B cell (primary cell): Measurements from ENCODE around the gene MANBA. TPM values are rescaled to one million over a fixed set of nuclear protein-coding genes. Genes with fewer than 3 reads are reported as not detected.
A peak's percentile ranks its signal among the peaks of the same experiment; 100 is the strongest.

Source experiments
- ATAC-seq: fragments of 200-7000 bp; cut with Tn5 transposase; one replicate; pipeline ENCODE4 v1.10.0; 2021; ENCODE audit warnings: low read depth, mild to moderate bottlenecking, moderate number of reproducible peaks, moderate library complexity
- CTCF ChIA-PET: fragments of 350-600 bp; sonication (Branson Sonifier 250); formaldehyde crosslinking; loops from one replicate; lab custom pipeline; 2021; ENCODE audit warnings: antibody characterized with exemption, inconsistent platforms; lab: Charles Lee
- POLR2A ChIA-PET: fragments of 350-600 bp; sonication (Branson Sonifier 250); formaldehyde crosslinking; loops from one replicate; lab custom pipeline; 2021; ENCODE audit warnings: antibody characterized with exemption; lab: Charles Lee
- DNase-seq: peaks from one replicate; pipeline ENCODE4 v3.0.0; 2013
- H2AFZ ChIP-seq: 2 replicates; pipeline ENCODE4 v1.6.1; 2012; ENCODE audit warnings: mild to moderate bottlenecking, low read depth, low read length; ENCODE audit not compliant: insufficient read depth, poor library complexity, severe bottlenecking
- H3K27ac ChIP-seq, 2 donors: 1 replicate in 1 of 2; 2 replicates in 1 of 2; pipeline ENCODE4 v1.5.1; 2012 to 2013; ENCODE audit warnings: low read length in 2 of 2, mild to moderate bottlenecking in 2 of 2, moderate library complexity in 1 of 2
- H3K27me3 ChIP-seq, 4 experiments: fragments of 200-600 bp in 1 of 4; sonication (generic) in 1 of 4; replicated peaks in 1 of 4; 1 replicate in 2 of 4; 2 replicates in 2 of 4; pipeline versions ENCODE4 v1.6.1 to v1.7.0; 2013 to 2016; ENCODE audit warnings: low read length in 3 of 4, mild to moderate bottlenecking in 2 of 4, mixed read lengths in 1 of 4, moderate library complexity in 1 of 4; ENCODE audit not compliant: insufficient read depth in 4 of 4, control insufficient read depth in 3 of 4; ENCODE audit errors: control extremely low read depth in 1 of 4
- H3K36me3 ChIP-seq, 2 experiments: replicated peaks in 1 of 2; 1 replicate in 1 of 2; 2 replicates in 1 of 2; pipeline versions ENCODE4 v1.6.1 to v1.7.1; 2013; ENCODE audit warnings: low read length in 1 of 2; ENCODE audit not compliant: insufficient read depth in 2 of 2, control insufficient read depth in 1 of 2; ENCODE audit errors: control extremely low read depth in 1 of 2, extremely low read depth in 1 of 2
- H3K4me1 ChIP-seq, 2 donors: fragments of 200-600 bp in 1 of 2; sonication (generic) in 1 of 2; 1 replicate in 1 of 2; 2 replicates in 1 of 2; pipeline versions ENCODE4 v1.5.1 to v1.6.1; 2013 to 2017; ENCODE audit warnings: low read length in 2 of 2; ENCODE audit not compliant: control insufficient read depth in 2 of 2, insufficient read depth in 2 of 2
- H3K4me2 ChIP-seq: replicated peaks from 2 replicates; pipeline ENCODE3; 2012; ENCODE audit warnings: mild to moderate bottlenecking, low read depth, low read length; ENCODE audit not compliant: poor library complexity, severe bottlenecking
- H3K4me3 ChIP-seq, 5 experiments: fragments of 200-600 bp in 1 of 5; sonication (generic) in 1 of 5; 1 replicate in 3 of 5; 2 replicates in 2 of 5; pipeline versions ENCODE4 v1.5.1 to v1.7.0; 2011 to 2016; ENCODE audit warnings: low read length in 4 of 5, mild to moderate bottlenecking in 4 of 5, low read depth in 2 of 5, control low read depth in 1 of 5, moderate library complexity in 1 of 5; ENCODE audit not compliant: insufficient read depth in 1 of 5; ENCODE audit errors: control extremely low read depth in 1 of 5, extremely low read depth in 1 of 5
- H3K79me2 ChIP-seq: fragments of 200-600 bp; sonication (generic); one replicate; pipeline ENCODE4 v1.6.0; 2016; ENCODE audit warnings: low read length; ENCODE audit not compliant: control insufficient read depth, insufficient read depth
- H3K9ac ChIP-seq: fragments of 200-600 bp; sonication (generic); 2 replicates; pipeline ENCODE4 v1.6.1; 2017; ENCODE audit warnings: mild to moderate bottlenecking, low read length, moderate library complexity
- H3K9me3 ChIP-seq, 3 donors: one replicate each; pipeline versions ENCODE4 v1.6.1 to v1.7.1; 2013; ENCODE audit warnings: low read length in 2 of 3; ENCODE audit not compliant: control insufficient read depth in 2 of 3, insufficient read depth in 1 of 3; ENCODE audit errors: control extremely low read depth in 1 of 3
- H4K20me1 ChIP-seq: 2 replicates; pipeline ENCODE4 v1.6.0; 2012; ENCODE audit warnings: mild to moderate bottlenecking, low read length; ENCODE audit not compliant: insufficient read depth, control insufficient read depth, poor library complexity, severe bottlenecking
- H3K27ac Mint-ChIP-seq: one replicate; pipeline ENCODE4 v1.8.0; 2021; ENCODE audit warnings: mixed read lengths
- H3K27me3 Mint-ChIP-seq: one replicate; pipeline ENCODE4 v1.8.0; 2021; ENCODE audit warnings: mixed read lengths
- H3K4me1 Mint-ChIP-seq: one replicate; pipeline ENCODE4 v1.8.0; 2021; ENCODE audit warnings: mixed read lengths
- H3K4me3 Mint-ChIP-seq: one replicate; pipeline ENCODE4 v1.8.0; 2021; ENCODE audit warnings: mixed read lengths
- H3K9me3 Mint-ChIP-seq: one replicate; pipeline ENCODE4 v1.8.0; 2022; ENCODE audit warnings: mixed read lengths; ENCODE audit not compliant: insufficient read depth
- CTCF ChIP-seq: fragments of 200-600 bp; IDR thresholded peaks from one replicate; pipeline ENCODE4 v1.8.0; 2022; ENCODE audit warnings: antibody characterized with exemption, mild to moderate bottlenecking
- EZH2 ChIP-seq: IDR thresholded peaks from 2 replicates; pipeline ENCODE4 v1.6.1; 2012; ENCODE audit warnings: borderline replicate concordance, low read depth, mild to moderate bottlenecking, moderate library complexity, low read length; ENCODE audit not compliant: insufficient read depth, poor library complexity, severe bottlenecking
- WGBS: methylation state at CpG from one replicate; pipeline ENCODE4 v1.1.5; 2013; ENCODE audit warnings: missing lambda C conversion rate; ENCODE audit not compliant: insufficient coverage; 5-methylcytosine and 5-hydroxymethylcytosine counted together
- intact Hi-C: fragments of 100-400 bp; cut with micrococcal nuclease; formaldehyde crosslinking; loops from one replicate; pipeline ENCODE4 v1.10.0; 2022
- polyA plus RNA-seq: library from polyadenylated mRNA; depleted of rRNA; stranded (reverse); fragments of >200 nt; gene quantifications from 2 replicates; pipeline ENCODE4 v1.2.3, GENCODE V29; 2012
- total RNA-seq, 2 donors: library from RNA; stranded (reverse); fragments of 120-200 nt in 1 of 2; gene quantifications; 1 replicate in 1 of 2; 2 replicates in 1 of 2; pipeline versions ENCODE4 v1.2.3 to v1.2.4, GENCODE V29; 2013 to 2022

MANBA gene
- total and polyA plus RNA-seq, 2 donors (not counting 1 experiment from before 2014, with no cell fraction given): 91.6 to 119 TPM

- H4K20me1 ChIP-seq: no peaks in the 10 kb centered on the region
- intact Hi-C loops: no loop called here
- no peak overlapping the region for H3K4me2 ChIP-seq
- no peaks in the 10 kb centered on the region for H3K27me3 ChIP-seq
- H3K79me2 ChIP-seq: no peaks in the 10 kb centered on the region
- Mint-ChIP-seq H3K4me1 (peaks cover 20% of the 10 kb centered on the region), H3K27me3 (no peaks in the 10 kb centered on the region), H3K27ac (no peak overlapping the region), H3K9me3 (peaks cover 2% of the 10 kb centered on the region), H3K4me3 (no peak overlapping the region)
- TF ChIP-seq EZH2: no peak
- TF ChIP-seq CTCF: no peak
- 0% methylated on average over 1 of the region's 3 CpGs for WGBS
- POLR2A ChIA-PET: no interaction called here
- no peak overlapping the region for H3K27ac ChIP-seq
- no peak for DNase-seq
- H3K4me1 ChIP-seq: peaks cover 0 to 2% of the 10 kb centered on the region in 2 donors
- no peak overlapping the region for H2AFZ ChIP-seq
- no peak overlapping the region for H3K4me3 ChIP-seq
- CTCF ChIA-PET: no interaction called here
- H3K9ac ChIP-seq: no peak overlapping the region
- no peak for ATAC-seq
- peaks cover 0 to 1% (median 0%) of the 10 kb centered on the region in 3 donors for H3K9me3 ChIP-seq
- peaks cover 16 to 80% of the 10 kb centered on the region in 2 experiments for H3K36me3 ChIP-seq
Observed at GRCh38 chr4:102589743-102590142, 171.0 kb downstream of the MANBA start.

DNA sequence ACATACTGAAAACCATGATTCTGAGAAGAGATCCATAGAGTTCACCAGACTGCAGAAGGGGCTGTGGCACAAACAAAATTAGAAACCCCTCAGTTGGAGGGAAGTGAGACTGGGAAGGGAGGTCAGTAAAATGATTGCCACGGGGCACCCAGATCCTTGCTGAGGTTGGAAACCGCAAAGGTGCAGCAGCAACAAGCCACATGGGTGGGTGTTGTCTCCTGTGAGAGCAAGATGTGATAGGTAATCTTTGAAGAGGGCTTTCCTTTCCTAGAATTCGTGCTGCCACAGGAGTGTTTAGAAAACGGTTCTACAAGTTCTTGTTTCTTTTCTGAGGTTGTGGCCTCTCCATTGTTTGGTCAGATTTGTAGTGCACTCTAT, 174.1 kb downstream of the MANBA start:
- H3K9ac ChIP-seq: no peak overlapping the region
- H3K79me2 ChIP-seq: no peaks in the 10 kb centered on the region
- peaks cover 18 to 94% of the 10 kb centered on the region in 2 experiments for H3K36me3 ChIP-seq
- no peaks in the 10 kb centered on the region for H4K20me1 ChIP-seq
- Mint-ChIP-seq H3K4me1 (peaks cover 5% of the 10 kb centered on the region), H3K4me3 (no peak overlapping the region), H3K27me3 (no peaks in the 10 kb centered on the region), H3K9me3 (peaks cover 2% of the 10 kb centered on the region), H3K27ac (peak overlapping the region; percentile 23)
- 78% methylated on average over 2 of the region's 4 CpGs for WGBS
- intact Hi-C loops: no loop called here
- TF ChIP-seq CTCF (no peak), EZH2 (no peak)
- H3K4me2 ChIP-seq: no peak overlapping the region
- ChIA-PET POLR2A (no interaction called here), CTCF (interaction anchor here (1.1 kb wide), 1 partner anchor 10 kb away, joined by 3 read pairs; no protein-coding TSS in a partner anchor)
- ATAC-seq: no peak
- no peak overlapping the region for H2AFZ ChIP-seq
- H3K4me1 ChIP-seq: peaks cover 0 to 2% of the 10 kb centered on the region in 2 donors
- H3K4me3 ChIP-seq: no peak overlapping the region
- no peak for DNase-seq
- no peak overlapping the region for H3K27ac ChIP-seq
- H3K9me3 ChIP-seq: peaks cover 0 to 1% (median 0%) of the 10 kb centered on the region in 3 donors
- no peaks in the 10 kb centered on the region for H3K27me3 ChIP-seq
